CD1c-positive myeloid dendritic cell (primary cell): ENCODE measurements around the gene POFUT2.
"Not testable (repeated sequence)": the region's sequence is repeated elsewhere in the genome, so short reads cannot be mapped to it uniquely, and the experiment has no call there.

ENCODE experiments used
- DNase-seq: peaks from one replicate; pipeline ENCODE4 v3.0.0-alpha.2; 2016; ENCODE audit errors: extremely low spot score

POFUT2 gene

DNA sequence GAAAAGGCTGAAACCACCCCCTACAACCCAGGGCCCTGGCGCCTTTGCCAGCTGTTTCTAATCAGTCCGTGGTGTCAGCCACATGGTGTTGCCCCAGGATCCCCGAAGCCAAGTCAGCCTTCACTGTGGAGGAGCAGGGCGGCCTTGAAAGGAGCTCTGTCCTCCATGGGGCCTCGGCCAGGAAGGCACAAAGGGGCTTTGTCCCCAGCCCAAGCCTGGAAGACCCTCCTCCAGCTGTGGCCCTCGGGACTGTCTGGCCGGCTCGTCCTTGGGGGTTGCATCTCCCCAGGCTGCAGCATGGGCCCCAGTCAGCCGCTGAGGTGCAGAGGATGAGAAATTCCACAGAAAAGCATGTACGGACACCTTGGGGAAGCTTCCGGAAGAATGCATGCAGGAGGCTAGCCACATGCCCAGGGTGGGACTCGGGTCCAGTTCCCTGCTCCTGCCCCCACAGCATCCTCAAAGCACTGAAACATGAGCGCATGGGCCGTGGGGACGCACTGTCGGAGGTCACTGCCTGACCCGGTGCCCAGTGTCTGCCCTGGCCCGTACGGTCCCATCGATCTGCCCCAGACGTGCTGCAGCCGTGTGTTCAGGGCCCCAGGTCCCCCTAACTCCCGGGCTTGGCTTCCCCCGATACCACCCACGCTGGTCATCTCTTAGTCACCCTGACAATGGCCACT lies 38.6 kb upstream of the POFUT2 start:
- no peak for DNase-seq

DNA sequence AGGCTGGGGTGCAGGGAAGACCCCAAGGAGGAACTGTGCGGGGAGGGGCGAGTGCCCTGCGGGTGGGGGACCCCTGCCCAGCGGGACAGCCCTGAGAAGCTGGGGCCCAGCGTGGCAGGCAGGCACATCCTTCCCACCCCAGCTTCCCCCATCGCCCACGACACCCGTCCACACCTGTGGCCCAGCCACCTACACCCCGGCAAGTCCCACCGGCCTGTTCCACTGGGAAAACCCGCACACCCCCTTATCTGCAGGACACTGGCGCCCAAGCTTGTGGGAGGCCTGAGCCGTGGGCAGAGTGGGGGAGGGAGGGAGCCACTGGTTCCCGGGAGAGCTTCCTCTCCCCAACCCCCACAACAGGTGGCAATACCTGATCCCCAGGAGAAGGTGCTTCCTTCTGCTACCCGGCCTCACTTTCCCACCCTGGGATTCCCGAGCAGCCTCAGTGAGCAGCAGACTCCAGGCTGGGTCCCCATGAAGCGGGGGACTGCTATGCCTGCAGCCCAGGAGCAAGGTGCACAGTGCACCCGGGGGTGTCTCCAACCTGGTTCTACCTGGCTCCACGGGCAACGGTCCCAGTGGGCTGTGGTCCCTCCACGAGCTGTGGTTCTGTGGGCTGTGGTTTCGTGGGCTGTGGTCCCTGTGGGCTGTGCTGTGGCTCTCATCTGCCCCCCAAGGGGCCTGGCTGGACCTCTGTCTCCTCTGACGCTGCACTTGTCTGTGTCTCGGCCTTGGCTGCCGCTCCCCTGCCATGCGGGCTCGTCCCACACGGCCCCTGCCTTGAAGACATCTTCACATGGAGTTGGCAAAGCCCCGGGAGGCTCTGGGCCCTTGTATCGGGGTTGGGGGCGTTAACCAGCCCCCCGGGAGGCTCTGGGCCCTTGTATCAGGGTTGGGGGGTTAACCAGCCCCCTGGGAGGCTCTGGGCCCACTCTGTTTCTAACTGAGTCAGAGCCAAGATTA lies 37.8 kb upstream of the POFUT2 start:
- DNase-seq = no peak

DNA sequence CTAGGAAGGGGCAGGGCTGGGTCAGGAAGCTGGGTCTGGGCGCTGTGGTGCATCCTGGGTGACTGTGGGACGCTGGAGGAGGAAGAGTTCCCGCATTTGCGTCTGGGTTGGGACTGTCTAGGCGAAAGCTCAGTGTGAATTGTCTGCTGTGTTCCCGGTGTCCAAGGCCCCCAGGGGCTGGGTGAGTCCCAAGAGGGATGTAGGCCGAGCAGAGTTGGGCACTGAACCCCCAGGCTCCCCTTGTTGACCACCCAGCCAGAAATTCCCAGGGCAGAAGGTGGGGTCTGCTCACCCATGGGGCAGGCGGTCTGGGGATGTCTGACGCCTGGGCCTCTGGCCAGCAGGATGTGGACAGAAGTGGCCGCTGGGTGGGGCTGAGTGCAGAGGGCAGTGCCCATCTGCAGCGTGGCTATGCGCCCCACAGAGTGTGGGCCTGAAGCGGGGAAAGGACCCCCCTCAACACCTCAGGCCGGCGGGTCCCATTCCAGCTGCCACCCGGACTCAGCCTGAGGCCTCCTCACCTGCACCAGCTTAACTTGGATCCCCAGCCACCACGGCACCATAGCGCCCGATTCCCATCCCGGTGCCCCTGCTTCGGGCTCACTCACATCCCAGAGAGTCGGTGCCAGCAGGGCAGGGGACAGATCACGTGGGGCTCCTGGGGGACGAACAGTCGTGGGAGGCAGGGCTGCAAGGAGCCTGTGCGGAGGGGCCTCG lies 37.0 kb upstream of the POFUT2 start:
- no peak for DNase-seq

DNA sequence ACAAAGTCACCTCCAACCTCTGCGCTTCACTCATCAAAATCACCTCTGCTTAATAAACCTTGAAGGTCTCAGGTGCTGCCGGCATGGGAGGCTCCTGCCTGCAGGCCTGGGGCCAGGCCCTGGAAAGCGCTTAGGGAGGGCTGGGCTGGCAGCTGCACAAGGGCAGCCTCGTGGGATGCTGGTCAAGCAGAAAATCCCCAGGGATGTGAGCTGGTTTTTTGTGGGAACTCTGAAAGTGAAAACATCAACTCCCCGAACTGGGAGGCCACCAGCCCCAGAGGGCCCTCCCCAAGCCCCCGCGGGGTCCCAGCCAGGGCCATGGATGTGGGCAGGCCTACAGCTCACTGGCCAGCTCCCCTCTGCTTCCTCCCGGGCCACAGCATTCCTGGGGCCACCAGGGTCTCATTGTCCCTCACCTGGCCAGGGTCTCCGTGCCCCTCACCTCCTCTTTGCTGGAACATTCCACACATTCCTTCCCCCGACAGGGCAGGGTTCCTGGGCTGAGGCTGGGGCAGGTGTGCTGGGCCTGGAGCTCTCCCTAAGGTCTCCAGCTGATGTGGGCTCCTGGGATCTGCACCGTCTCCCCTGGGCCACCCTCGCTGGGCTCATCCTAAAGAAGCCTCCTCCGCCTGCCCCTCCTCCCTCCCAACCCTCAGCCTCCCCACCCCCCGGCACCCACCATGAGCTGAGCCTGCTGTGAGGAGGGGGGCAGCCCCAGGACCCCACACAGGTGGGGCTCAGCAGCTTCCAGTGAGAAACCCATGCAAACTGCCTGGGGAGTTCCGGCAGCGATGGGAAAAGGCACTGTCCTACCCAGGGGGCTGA lies 36.0 kb upstream of the POFUT2 start:
- DNase-seq = no peak

DNA sequence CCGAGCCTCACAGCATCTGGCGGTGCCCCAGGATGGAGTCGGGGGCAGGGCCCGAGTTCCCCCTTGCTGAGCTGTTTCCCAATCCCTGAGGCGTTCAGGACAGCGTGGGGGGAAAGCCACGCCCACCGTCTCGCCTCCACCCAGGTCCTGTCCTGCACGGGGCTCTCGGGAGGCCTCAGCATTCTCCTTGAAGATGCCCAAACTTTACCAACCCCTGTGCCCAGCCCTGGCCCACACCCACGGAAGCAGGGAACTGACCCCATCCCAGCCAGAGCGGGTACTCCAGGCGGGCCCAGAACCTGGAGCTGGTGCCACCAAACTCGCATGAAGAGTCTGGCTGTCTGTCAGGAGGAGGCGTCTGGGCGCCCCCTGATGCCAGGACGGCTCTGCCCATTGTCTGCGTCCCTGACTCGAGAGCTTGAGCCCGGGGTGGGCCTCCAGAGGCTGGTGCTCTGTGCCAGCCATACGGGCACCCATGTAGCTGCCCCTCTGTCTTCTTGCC lies 35.3 kb upstream of the POFUT2 start:
- no peak for DNase-seq

- no peak for DNase-seq
These were observed 34.7 kb upstream of the POFUT2 start for GRCh38 chr21:45322231-45322959.

DNA sequence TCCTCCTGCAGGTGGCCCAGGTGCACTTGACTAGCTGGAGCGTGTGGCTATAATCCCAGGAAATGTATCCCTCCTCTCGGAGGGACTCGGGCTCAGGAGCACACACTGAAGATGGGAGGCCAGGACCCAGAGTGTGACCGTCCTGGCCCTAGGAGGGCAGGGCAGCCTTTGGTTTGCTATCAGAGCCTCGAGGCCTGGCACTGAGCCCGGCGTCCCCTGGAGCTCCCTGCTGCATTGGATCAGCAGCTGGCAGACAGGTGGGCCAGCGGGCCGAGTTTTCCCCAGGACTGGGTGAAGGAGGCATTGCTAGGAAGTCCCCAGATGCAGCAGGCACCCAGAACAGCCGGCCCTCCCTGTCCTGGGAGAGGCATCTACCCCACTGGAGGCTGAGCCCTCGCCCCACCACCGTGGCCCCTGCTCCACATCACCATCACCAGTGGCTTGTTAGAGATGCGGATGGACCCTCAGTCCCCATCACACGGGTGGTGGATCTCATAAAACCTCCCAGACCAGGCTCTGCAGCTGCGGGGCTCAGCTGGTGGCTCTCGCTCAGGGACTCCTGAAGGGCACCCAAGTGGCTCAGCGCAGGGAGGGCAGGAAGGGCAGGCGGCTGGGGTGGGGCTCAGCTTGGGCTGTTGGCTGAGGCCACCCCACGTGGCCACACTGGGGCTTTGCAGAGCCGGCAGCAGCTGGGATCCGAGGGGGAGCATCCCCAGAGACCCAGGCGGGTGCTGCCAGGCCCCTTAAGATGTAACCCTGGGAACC lies 32.7 kb upstream of the POFUT2 start:
- DNase-seq = no peak

GRCh38 chr21:45319461-45320211 lies 31.9 kb upstream of the POFUT2 start:
- DNase-seq = no peak

GRCh38 chr21:45318556-45319404 lies 31.1 kb upstream of the POFUT2 start:
- DNase-seq = no peak

- no peak for DNase-seq
These were observed 30.5 kb upstream of the POFUT2 start for GRCh38 chr21:45318146-45318555.

- no peak for DNase-seq
These were observed 29.9 kb upstream of the POFUT2 start for GRCh38 chr21:45317398-45318145.

- DNase-seq = no peak
These were observed 29.2 kb upstream of the POFUT2 start for GRCh38 chr21:45316871-45317397.

GRCh38 chr21:45315676-45316470 lies 28.2 kb upstream of the POFUT2 start:
- DNase-seq = not testable (repeated sequence)

- no peak for DNase-seq
These were observed 26.0 kb upstream of the POFUT2 start for GRCh38 chr21:45313682-45314081.

- DNase-seq = no peak
These were observed 25.3 kb upstream of the POFUT2 start for GRCh38 chr21:45313015-45313414.

GRCh38 chr21:45312296-45312695 lies 24.6 kb upstream of the POFUT2 start:
- DNase-seq = no peak
